Skin of body (tissue), 2 donors: ENCODE measurements around the gene METRNL. TPM values are rescaled to one million over a fixed set of nuclear protein-coding genes. Genes with fewer than 3 reads are reported as not detected.

Source experiments
- DNase-seq: peaks from one replicate; lab custom pipeline; 2025; lab: John Stamatoyannopoulos, UW
- total RNA-seq: library from RNA; depleted of rRNA; stranded (reverse); fragments of >200 nt; gene quantifications from one replicate; pipeline ENCODE4 v1.2.3, GENCODE V29; 2014

METRNL gene
- total RNA-seq, 1 donor from 2014 or later: 83.2 TPM

DNA sequence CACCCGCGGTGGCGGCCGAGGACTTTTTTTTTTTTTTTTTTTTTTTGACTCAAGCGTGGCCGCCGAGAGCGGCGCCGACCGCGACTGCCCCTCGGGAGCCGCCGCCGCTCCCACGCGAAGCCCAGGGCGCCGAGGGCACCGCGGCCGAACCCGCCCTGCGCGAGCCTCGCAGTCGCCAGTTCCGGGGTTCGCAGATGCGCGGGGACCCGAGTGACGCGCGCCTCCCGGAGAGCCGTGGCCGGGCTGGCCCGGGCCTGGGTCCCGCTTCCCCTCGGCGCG is 1.1 kb downstream of the METRNL start:
- no peak for DNase-seq

GRCh38 chr17:83080858-83081683 is 1.7 kb downstream of the METRNL start:
- no peak for DNase-seq

GRCh38 chr17:83081684-83082201 is 2.3 kb downstream of the METRNL start:
- no peak for DNase-seq

DNA sequence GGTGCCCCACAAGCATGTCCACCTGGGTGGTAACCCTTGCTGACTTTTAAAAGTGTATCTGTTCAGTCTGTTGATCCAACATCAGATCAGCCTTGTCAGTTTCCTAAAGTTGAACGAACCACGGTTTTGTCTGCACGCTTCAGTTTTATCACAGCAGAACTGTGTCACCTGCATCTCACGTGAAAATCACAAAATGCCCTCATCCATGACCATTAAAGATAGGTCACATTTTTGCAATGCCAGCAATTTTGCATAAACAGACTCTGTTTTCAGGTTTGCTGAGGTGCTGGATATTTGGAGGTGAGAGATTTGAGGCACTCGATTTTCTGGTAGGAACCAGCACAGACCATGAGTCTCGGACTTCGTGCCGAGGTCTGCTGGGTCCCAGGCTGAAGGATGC is 3.0 kb downstream of the METRNL start:
- DNase-seq: no peak

DNA sequence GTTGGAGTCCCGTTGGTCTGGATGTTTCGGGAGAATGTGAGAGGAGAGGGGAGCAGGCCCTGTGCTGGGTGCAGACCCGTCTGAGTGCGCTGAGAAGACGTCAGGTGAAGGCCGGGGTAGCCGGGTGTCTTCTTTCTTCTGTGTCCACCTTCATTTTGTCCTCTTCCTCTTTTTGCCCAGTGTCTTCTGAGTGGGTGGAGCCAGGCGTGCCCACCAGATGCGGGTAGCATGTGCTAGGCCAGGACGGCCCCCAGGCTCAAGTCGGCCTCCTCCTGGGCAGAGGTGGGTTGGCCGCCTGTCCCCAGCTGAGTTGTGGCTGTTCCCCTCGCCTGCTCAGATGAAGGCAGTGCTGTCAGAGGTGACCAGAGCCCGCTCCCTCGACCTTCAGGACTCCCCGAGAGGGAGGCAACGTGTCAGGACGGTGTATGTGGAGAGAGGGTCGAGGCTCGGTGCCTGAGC is 3.5 kb downstream of the METRNL start:
- no peak for DNase-seq

GRCh38 chr17:83083368-83084201 is 4.2 kb downstream of the METRNL start:
- peak; percentile 81 for DNase-seq

GRCh38 chr17:83084214-83084613 is 4.8 kb downstream of the METRNL start:
- no peak for DNase-seq

DNA sequence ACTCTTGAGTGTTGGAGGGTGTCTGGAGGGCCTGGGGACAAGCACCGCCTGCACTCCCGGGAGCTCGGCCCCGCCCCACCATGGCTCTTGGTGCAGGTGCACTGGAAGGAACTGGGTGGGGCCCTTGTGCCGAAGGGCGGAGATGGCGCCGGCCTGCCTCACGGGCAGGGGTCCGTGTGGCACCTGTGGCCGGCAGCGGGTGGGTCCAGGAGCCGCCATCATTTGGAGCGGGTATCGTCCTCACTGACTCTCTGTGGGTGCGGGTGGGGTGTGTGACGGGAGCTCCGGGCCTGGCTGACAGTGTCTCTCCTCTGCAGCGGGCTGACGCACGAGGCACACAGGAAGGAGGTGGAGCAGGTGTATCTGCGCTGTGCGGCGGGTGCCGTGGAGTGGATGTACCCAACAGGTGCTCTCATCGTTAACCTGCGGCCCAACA is 5.2 kb downstream of the METRNL start:
- no peak for DNase-seq

- DNase-seq: no peak
Observed at GRCh38 chr17:83085103-83085502, 5.7 kb downstream of the METRNL start.

DNA sequence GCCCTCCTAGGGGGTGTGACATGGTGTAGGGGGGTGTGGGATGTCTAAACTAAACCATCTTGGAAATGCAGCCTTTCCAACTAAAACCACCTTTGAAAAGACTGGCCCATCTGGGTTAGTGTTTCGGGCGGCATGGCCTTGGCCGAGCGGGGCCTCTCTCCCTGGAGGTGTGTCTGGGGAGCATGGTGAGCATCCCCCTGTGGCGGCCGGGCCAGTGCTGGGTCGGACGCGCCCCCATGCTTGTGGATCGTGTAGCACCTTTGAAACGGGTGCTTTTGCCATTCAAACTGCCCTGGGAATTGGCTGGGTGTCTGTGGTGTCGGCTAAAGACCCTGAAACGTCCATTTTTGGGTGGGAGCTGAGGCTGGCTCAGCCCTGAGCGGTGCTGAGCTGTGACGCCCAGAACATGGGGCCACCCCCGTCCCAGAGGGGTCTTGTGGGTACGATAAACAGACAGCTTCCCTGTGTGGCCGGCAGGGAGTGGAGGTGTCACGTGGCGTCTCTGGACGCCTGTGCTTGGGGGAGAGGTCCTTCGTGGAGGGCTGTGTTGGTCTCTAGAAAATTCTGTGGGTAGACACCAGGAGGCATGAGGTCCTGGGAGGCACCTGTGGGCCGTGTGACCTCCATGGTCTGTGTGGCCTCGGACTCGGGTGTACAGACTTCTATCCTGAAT is 6.3 kb downstream of the METRNL start:
- DNase-seq: no peak

DNA sequence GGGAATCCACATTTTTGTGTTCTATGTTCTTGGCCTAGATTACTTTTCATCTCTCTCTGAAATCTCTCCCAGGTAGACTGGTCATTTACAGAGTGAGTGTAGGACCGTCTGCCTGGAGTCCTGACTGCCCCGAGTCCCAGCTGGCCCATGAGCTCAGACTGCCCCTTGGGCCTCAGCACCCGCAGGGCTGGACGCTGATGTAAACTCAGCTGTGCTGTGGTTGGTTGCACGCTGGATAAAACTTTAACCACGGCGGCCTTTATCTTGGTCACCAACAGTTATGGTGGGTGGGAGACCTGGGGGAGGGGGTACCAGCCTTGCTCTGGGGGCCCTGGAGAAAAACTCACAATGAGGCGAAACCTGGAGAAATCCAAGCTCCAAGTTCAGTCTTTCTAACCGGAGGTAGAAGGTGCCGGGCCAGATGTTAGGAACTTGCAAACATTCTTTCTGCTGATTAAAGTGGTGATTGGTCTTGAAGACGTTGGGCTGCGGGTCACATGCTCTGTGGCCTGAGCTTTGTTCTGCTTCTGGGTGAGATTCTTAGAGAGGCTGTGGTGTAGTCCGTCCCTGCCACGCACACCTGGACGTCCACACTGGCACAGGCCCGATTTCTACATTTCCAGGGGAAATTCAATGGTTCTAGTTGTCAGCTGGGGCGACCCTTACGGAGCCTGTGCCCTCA is 6.9 kb downstream of the METRNL start:
- no peak for DNase-seq

GRCh38 chr17:83086907-83087787 is 7.7 kb downstream of the METRNL start:
- DNase-seq: no peak

DNA sequence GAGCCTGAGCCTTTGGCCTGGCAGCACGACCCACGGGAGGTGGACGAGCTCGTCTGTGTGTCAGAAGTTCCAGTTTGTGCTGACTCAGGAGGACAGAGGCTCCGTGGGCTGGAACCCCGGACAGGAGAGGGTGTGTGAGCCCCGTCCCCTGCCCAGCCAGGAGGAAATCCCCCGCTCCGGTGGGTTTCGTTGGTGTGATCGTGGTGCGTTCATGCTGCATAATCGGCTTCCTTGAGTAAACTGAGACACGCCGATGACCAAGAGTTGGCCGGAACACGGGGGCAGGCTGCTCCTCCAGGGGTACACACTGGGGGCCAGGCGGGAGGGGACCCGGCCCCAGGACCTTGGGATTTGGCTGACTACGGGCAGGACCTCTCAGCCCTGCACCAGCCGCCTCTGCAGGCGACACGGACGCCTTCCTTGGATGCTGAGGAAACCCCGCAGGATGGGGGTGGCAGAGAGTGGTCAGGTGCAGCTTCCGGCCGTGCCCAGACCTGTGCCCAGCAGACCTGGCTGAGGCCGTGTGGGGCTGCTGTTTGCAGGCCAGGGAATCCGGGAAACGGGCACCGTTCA is 8.5 kb downstream of the METRNL start:
- DNase-seq: no peak

DNA sequence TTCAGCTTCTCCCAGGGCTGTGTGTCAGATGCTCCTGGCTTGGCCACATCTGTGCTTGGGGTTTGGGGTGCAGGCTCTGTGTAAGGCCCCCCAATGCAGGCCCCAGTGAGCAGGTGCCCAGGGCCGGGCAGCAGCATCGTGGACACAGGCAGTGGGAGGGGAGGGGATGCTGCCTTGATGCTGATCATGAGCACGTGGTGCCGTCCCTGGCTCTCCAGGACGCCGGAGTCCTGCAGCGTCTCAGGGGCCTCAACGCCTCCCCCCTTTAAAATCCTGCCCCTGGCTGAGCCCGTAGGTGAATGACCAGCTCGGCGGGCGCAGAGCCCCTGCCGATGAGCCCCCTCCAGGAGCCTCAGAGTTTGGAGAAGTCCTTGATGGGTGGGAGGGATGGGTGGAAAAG is 9.0 kb downstream of the METRNL start:
- no peak for DNase-seq

- DNase-seq: no peak
Observed at GRCh38 chr17:83088909-83089308, 9.5 kb downstream of the METRNL start.

DNA sequence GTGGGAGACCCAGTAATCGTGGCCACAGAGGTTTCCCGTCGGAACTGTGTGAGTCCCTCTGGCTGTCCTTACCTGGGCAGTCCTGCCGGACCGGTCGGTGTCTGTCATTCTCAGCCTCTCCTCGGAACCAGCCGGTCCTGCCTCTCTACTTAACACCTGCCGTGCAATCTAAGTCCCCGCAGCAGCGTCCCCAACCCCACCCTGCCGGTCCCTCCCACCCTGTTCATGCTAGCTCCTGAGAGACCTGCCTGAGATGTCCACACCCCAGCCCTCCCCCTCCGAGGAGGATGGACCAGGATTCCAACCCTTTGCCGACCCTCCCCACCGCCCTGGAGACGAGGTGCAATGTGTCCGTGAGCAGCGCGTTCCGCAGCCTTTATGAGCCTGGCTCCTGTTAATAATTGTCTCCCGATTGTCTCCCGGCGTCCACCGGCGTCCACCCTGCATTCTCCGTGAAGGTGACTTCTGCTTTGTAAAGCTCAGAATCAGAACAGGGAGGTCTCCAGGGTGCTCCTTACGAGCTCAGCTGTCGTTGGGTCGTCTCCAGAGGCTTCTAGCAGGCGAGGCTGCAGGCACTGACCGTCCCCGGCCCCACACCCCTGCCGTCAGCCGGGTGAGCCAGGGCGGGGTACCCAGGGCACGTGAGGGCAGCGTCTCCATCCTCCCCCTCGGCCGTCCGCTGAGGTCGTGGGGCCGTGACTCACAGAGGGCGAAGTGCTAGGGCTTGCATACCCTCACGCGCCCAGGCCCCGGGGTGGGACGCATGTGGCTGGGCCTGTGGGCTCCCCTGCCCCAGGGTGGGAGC is 10.1 kb downstream of the METRNL start:
- no peak for DNase-seq

GRCh38 chr17:83090444-83091256 is 11.2 kb downstream of the METRNL start:
- DNase-seq: no peak
